Measurements from ENCODE around the gene DYNLRB1. TPM values are rescaled to one million over a fixed set of nuclear protein-coding genes. Genes with fewer than 3 reads are reported as not detected.

Gene DYNLRB1
- total and polyA plus RNA-seq, 10 of the 15 experiments (the other 5 are each of a cell fraction or from before 2014, with no cell fraction given), result 87.9 to 313 (median 153) TPM

DNA sequence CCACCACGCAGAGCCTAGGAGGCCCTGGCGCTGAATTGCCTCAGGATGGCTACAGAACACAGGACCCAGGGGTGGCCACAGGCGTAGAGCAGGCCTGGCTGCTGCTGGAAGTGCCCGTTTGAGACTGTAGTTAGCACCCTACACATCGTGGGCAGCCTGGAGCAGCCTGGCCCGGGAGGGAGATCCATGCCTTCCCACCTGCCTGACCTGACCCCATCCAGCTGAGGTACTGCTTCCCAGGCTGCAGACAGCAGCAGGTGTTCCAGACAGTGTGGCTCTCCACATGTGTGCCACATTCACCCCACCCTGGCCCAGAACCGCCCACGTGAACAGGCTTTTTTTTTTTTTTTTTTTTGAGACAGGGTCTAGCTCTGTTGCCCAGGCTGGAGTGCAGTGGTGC, 21.4 kb downstream of the DYNLRB1 start (continued):
- TF ChIP-seq IRF5 (IDR thresholded peaks at IDR 0.05; ENCODE audit: borderline replicate concordance), result no peak

- intact Hi-C loops (cut with micrococcal nuclease; ENCODE audit: unreplicated experiment) (loop anchor here (1.0 to 5.0 kb wide), 2 partner anchors 170 to 229 kb away; no protein-coding TSS in a partner anchor), in situ Hi-C loops (cut with MboI) (loop anchor here (5.0 kb wide), 1 partner anchor 229 kb away; no protein-coding TSS in a partner anchor)
- no peaks in the 10 kb centered on the region for H4K20me1 ChIP-seq (ENCODE audit: control insufficient read depth, insufficient read depth)
- 47% methylated on average over 5 of the region's 5 CpGs for WGBS (ENCODE audit: insufficient coverage, insufficient replicate concordance, low lambda C conversion rate, missing lambda C conversion rate)
- peaks cover 18 to 28% of the 10 kb centered on the region in 2 experiments; a peak in 3 of 4 replicates for H3K36me3 ChIP-seq (ENCODE audit: control insufficient read depth in 2 of 2, insufficient read depth in 2 of 2, low read length in 1 of 2)
- H3K27ac ChIP-seq (ENCODE audit: control insufficient read depth, insufficient read depth), result no peak overlapping the region
- RAD21 ChIA-PET (ENCODE audit: unreplicated experiment), result interaction anchor here (0.6 to 5.7 kb wide), 9 partner anchors 21 to 348 kb away, joined by 3 to 35 read pairs (median 5); no protein-coding TSS in a partner anchor
- FAIRE-seq (peak; percentile 93), ATAC-seq (peak; percentile 85), DNase-seq (ENCODE audit: low read depth, low spot score) (no peak)
- H3K9me3 ChIP-seq (replicated peaks; ENCODE audit: control insufficient read depth, insufficient read depth, low read length), result no peaks in the 10 kb centered on the region
- peak; percentile 72 for TF ChIP-seq NR2F1 (conservative IDR thresholded peaks at IDR 0.05)
- peak; percentile 66 for TF ChIP-seq YY1 (IDR thresholded peaks at IDR 0.05; ENCODE audit: low read depth, low read length)
- no peak for TF ChIP-seq MTA2 (IDR thresholded peaks at IDR 0.05; ENCODE audit: low read depth)
- no peak for TF ChIP-seq USF2 (IDR thresholded peaks at IDR 0.05; ENCODE audit: borderline replicate concordance, low read depth, low read length)
- TF ChIP-seq CTCF (IDR thresholded peaks at IDR 0.05 in 2 of 3, conservative IDR thresholded peaks at IDR 0.05 in 1 of 3; ENCODE audit: control insufficient read depth in 2 of 3, extremely low read depth in 1 of 3, insufficient read depth in 1 of 3, low read depth in 3 of 3, low read length in 3 of 3), result peak; percentile 78 to 92 (median 88)
- peak; percentile 69 for TF ChIP-seq RAD21 (IDR thresholded peaks at IDR 0.05; ENCODE audit: insufficient read depth, low read depth, low read length)
- no peak for TF ChIP-seq SMAD5 (IDR thresholded peaks at IDR 0.05; ENCODE audit: low read depth)
- peak; percentile 84 for TF ChIP-seq SMC3 (IDR thresholded peaks at IDR 0.05; ENCODE audit: borderline replicate concordance, low read length)
- TF ChIP-seq FOXM1 (IDR thresholded peaks at IDR 0.05; ENCODE audit: low read depth, low read length), result no peak
- no peak for TF ChIP-seq SUPT20H (IDR thresholded peaks at IDR 0.05; ENCODE audit: borderline replicate concordance, control insufficient read depth, low read depth, low read length)
- no peak for TF ChIP-seq RUNX3 (IDR thresholded peaks at IDR 0.05; ENCODE audit: low read length)
- no peak for TF ChIP-seq RB1 (IDR thresholded peaks at IDR 0.05; ENCODE audit: borderline replicate concordance)
- no peak for TF ChIP-seq BRCA1 (IDR thresholded peaks at IDR 0.05; ENCODE audit: low read depth, low read length)
- H3K4me3 ChIP-seq, result no peak overlapping the region
- BruUV-seq (replicated peaks), result no TSS peak
- no peaks in the 10 kb centered on the region for H3K27me3 ChIP-seq (replicated peaks in 1 of 2; ENCODE audit: control insufficient read depth in 2 of 2, insufficient read depth in 2 of 2, low read length in 1 of 2)
- POLR2A ChIA-PET, result interaction anchor here (0.6 kb wide), 1 partner anchor 231 kb away, joined by 3 read pairs; no protein-coding TSS in a partner anchor
- H3K4me2 ChIP-seq (ENCODE audit: control insufficient read depth, insufficient read depth), result no peak overlapping the region
- peaks cover 4% of the 10 kb centered on the region; the same call in 1 of the 2 replicates for H3K4me1 ChIP-seq (ENCODE audit: control insufficient read depth, insufficient read depth, low read length)
- CTCF ChIA-PET, result interaction anchor here (0.5 to 5.7 kb wide), 26 partner anchors 8 to 837 kb away, joined by 3 to 93 read pairs (median 4); partner anchors contain the start of genes DYNLRB1 and TP53INP2
- SMC1A ChIA-PET (ENCODE audit: uncharacterized antibody, unreplicated experiment), result interaction anchor here (0.7 to 5.7 kb wide), 8 partner anchors 8 to 230 kb away, joined by 3 to 50 read pairs (median 4); partner anchors contain the start of gene TP53INP2
- no peaks in the 10 kb centered on the region for H3K79me2 ChIP-seq (ENCODE audit: control insufficient read depth, insufficient read depth, low read length)
- H3K9ac ChIP-seq (ENCODE audit: control insufficient read depth, insufficient read depth, low read length), result no peak overlapping the region
- no peak overlapping the region for H2AFZ ChIP-seq (ENCODE audit: control insufficient read depth, low read depth, low read length)
Observed at GRCh38 chr20:34538671-34539123, 22.5 kb downstream of the DYNLRB1 start.
